VCaP (cell line): Measurements from ENCODE around the gene CDH12.
"Not testable (repeated sequence)": the region's sequence is repeated elsewhere in the genome, so short reads cannot be mapped to it uniquely, and the experiment has no call there.

Source experiments
- H3K27ac ChIP-seq: fragments of 450-650 bp; 2 replicates; pipeline ENCODE4 v1.5.1; 2017
- CTCF ChIP-seq: fragments of 450-650 bp; conservative IDR thresholded peaks from 2 replicates; pipeline ENCODE4 v1.5.1; 2017; ENCODE audit warnings: mild to moderate bottlenecking, moderate library complexity

Gene CDH12

GRCh38 chr5:22316294-22316693 is 536.9 kb downstream of the CDH12 start:
- TF ChIP-seq CTCF = no peak
- no peak overlapping the region for H3K27ac ChIP-seq

GRCh38 chr5:22315052-22315451 is 538.1 kb downstream of the CDH12 start:
- not testable (repeated sequence) for H3K27ac ChIP-seq

- TF ChIP-seq CTCF = no peak
- no peak overlapping the region for H3K27ac ChIP-seq
These were observed 538.6 kb downstream of the CDH12 start for GRCh38 chr5:22314548-22314947.

- H3K27ac ChIP-seq = no peak overlapping the region
- TF ChIP-seq CTCF = no peak
These were observed 547.1 kb downstream of the CDH12 start for GRCh38 chr5:22306011-22306410.

- no peak for TF ChIP-seq CTCF
- H3K27ac ChIP-seq = no peak overlapping the region
These were observed 557.3 kb downstream of the CDH12 start for GRCh38 chr5:22295832-22296231.

GRCh38 chr5:22293147-22293546 is 560.0 kb downstream of the CDH12 start:
- no peak for TF ChIP-seq CTCF
- H3K27ac ChIP-seq = no peak overlapping the region

GRCh38 chr5:22278164-22278563 is 575.0 kb downstream of the CDH12 start:
- TF ChIP-seq CTCF = no peak
- no peak overlapping the region for H3K27ac ChIP-seq

GRCh38 chr5:22277006-22277405 is 576.1 kb downstream of the CDH12 start:
- no peak overlapping the region for H3K27ac ChIP-seq
- TF ChIP-seq CTCF = no peak

GRCh38 chr5:22265855-22266254 is 587.3 kb downstream of the CDH12 start:
- H3K27ac ChIP-seq = not testable (repeated sequence)
